ENCODE results near the gene DUS1L.

DNA sequence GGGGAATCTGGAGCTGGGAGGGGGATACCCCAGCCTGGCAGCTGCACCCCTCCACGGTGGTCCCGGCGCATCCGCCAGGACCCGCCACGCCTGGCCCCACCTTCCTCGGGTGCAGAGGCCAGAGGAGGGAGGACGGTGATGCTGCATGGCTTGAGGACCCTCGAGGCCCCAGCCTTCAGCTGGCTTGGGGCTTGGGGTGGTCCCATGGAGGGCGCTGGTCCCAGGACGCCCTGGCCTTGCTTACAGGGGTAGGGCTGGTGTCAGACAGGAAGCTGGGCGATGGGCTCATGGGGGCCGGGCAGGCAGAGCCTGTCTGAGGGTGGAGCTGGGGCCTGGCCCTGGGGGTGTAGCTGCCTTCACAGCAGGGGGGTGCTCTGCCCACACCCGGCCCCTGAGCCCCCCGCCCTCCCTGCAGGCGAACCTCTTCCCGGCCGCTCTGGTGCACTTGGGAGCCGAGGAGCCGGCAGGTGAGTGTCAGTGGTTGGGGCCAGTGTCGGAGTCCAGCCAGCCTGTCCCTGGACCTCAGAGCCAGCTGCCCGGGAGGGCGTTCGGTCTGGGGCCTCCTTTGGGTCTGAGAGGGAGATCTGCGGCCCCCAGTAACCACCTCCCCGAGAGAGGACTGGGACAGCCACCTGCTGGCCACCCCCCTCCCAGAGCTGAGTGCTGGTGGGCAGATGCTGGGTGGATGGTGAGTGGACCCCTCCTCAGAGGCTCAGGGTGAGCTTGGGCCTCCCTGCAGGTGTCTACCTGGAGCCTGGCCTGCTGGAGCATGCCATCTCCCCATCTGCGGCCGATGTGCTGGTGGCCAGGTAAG is 49.3 kb downstream of the DUS1L start:
- TF ChIP-seq, protein P1, sequence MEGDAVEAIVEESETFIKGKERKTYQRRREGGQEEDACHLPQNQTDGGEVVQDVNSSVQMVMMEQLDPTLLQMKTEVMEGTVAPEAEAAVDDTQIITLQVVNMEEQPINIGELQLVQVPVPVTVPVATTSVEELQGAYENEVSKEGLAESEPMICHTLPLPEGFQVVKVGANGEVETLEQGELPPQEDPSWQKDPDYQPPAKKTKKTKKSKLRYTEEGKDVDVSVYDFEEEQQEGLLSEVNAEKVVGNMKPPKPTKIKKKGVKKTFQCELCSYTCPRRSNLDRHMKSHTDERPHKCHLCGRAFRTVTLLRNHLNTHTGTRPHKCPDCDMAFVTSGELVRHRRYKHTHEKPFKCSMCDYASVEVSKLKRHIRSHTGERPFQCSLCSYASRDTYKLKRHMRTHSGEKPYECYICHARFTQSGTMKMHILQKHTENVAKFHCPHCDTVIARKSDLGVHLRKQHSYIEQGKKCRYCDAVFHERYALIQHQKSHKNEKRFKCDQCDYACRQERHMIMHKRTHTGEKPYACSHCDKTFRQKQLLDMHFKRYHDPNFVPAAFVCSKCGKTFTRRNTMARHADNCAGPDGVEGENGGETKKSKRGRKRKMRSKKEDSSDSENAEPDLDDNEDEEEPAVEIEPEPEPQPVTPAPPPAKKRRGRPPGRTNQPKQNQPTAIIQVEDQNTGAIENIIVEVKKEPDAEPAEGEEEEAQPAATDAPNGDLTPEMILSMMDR (IDR thresholded peaks at IDR 0.05): no peak
- no peak for TF ChIP-seq POLR2A (IDR thresholded peaks at IDR 0.05)
